Upper lobe of left lung (tissue), 6 donors: ENCODE data around the gene GNAO1. TPM values are rescaled to one million over a fixed set of nuclear protein-coding genes. Genes with fewer than 3 reads are reported as not detected.

Experiments used
- ATAC-seq, 2 donors: fragments of 200-7000 bp; cut with Tn5 transposase; one replicate each; pipeline ENCODE4 v1.9.1; 2022; ENCODE audit warnings: mild to moderate bottlenecking in 2 of 2, moderate library complexity in 2 of 2; ENCODE audit not compliant: low FRiP score in 2 of 2
- DNase-seq, 2 donors: peaks; one replicate each; pipeline ENCODE4 v3.0.0-alpha.2; 2019 to 2020
- H3K27ac ChIP-seq, 4 donors: fragments of 200-600 bp; sonication (generic); one replicate each; pipeline ENCODE4 v1.5.1; 2016 to 2019
- H3K27me3 ChIP-seq, 4 donors: fragments of 200-600 bp; sonication (generic); one replicate each; pipeline ENCODE4 v1.5.1; 2017 to 2019
- H3K36me3 ChIP-seq, 4 donors: fragments of 200-600 bp; sonication (generic); one replicate each; pipeline ENCODE4 v1.5.1; 2016 to 2019
- H3K4me1 ChIP-seq, 4 donors: fragments of 200-600 bp; sonication (generic); one replicate each; pipeline ENCODE4 v1.5.1; 2018 to 2019
- H3K4me3 ChIP-seq, 4 donors: fragments of 200-600 bp; sonication (generic); one replicate each; pipeline ENCODE4 v1.5.1; 2017 to 2019; ENCODE audit warnings: mild to moderate bottlenecking in 2 of 4, moderate library complexity in 1 of 4
- H3K9me3 ChIP-seq, 4 donors: fragments of 200-600 bp; sonication (generic); one replicate each; pipeline ENCODE4 v1.5.1; 2018 to 2019
- EP300 ChIP-seq, 4 donors: sonication (generic); formaldehyde crosslinking; IDR thresholded peaks; one replicate each; pipeline ENCODE4 v1.5.1; 2017; ENCODE audit warnings: antibody characterized with exemption in 4 of 4, control low read depth in 2 of 4
- POLR2A ChIP-seq, 4 donors: fragments of 450-650 bp; IDR thresholded peaks; one replicate each; pipeline ENCODE4 v1.5.1; 2016 to 2017; ENCODE audit warnings: antibody characterized with exemption in 4 of 4, mild to moderate bottlenecking in 2 of 4
- POLR2AphosphoS5 ChIP-seq, 2 donors: sonication (generic); formaldehyde crosslinking; IDR thresholded peaks; one replicate each; pipeline ENCODE4 v1.5.1; 2017; ENCODE audit warnings: antibody characterized with exemption in 2 of 2
- WGBS, 2 donors: methylation state at CpG; one replicate each; pipeline ENCODE4 v1.1.5; 2017 to 2018; 5-methylcytosine and 5-hydroxymethylcytosine counted together
- total RNA-seq, 6 donors: library from RNA; depleted of rRNA in 4 of 6; stranded (reverse); fragments of >200 nt in 4 of 6; gene quantifications; one replicate each; pipeline versions ENCODE4 v1.1.0 to v1.2.1, GENCODE V29; 2016 to 2021
- TF ChIP-seq, protein P1 (sequence below), 6 experiments: fragments of 450-650 bp in 4 of 6; fragments of 200-600 bp in 2 of 6; sonication (generic) in 2 of 6; IDR thresholded peaks; one replicate each; pipeline ENCODE4 v1.5.1; 2016 to 2019; ENCODE audit warnings: antibody characterized with exemption in 6 of 6
- donor health status: DM: no; HTN: no; CAD: no; lungs with moderate emphysema.
- donor health status: DM: no; HTN: yes; CAD: no; lungs with severe emphysema.

The GNAO1 gene
- total RNA-seq, 6 donors from 2014 or later: 0.46 to 2.7 (median 0.79) TPM; not detected in 1

DNA sequence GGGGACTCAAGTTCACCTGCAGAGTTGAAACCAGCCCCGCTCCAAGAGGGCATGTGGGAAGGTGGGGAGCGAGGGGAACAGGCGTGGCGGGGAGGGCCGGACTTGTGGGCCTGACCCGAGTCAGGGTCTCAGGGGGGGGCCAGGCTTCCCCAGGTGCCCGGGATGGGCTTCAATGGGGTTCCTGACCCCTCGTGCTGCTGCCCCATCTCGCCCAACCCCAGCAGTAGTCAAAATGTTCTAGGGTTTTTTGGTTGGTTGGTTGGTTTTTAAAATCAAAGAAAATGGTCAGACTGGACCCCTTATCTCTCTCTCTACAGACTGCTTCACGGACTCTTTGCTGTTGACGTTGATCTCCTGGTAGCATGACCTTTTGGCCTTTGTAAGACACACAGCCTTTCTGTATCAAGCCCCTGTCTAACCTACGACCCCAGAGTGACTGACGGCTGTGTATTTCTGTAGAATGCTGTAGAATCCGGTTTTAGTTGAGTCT lies 164.5 kb downstream of the GNAO1 start:
- no peaks in the 10 kb centered on the region for H3K27me3 ChIP-seq
- H3K36me3 ChIP-seq: peaks cover 0 to 7% (median 4%) of the 10 kb centered on the region in 4 donors
- WGBS, 2 donors: 74 to 76% methylated on average over 13 of the region's 14 CpGs
- peak overlapping the region in 2 of 4 donors; percentile 48 to 53 for H3K4me3 ChIP-seq
- DNase-seq (peak in 1 of 2 donors; percentile 61), ATAC-seq (no peak)
- no peak overlapping the region for H3K27ac ChIP-seq
- H3K4me1 ChIP-seq: peaks cover 5 to 13% (median 7%) of the 10 kb centered on the region in 4 donors
- TF ChIP-seq EP300 (IDR thresholded peaks at IDR 0.05): no peak
- TF ChIP-seq, protein P1, sequence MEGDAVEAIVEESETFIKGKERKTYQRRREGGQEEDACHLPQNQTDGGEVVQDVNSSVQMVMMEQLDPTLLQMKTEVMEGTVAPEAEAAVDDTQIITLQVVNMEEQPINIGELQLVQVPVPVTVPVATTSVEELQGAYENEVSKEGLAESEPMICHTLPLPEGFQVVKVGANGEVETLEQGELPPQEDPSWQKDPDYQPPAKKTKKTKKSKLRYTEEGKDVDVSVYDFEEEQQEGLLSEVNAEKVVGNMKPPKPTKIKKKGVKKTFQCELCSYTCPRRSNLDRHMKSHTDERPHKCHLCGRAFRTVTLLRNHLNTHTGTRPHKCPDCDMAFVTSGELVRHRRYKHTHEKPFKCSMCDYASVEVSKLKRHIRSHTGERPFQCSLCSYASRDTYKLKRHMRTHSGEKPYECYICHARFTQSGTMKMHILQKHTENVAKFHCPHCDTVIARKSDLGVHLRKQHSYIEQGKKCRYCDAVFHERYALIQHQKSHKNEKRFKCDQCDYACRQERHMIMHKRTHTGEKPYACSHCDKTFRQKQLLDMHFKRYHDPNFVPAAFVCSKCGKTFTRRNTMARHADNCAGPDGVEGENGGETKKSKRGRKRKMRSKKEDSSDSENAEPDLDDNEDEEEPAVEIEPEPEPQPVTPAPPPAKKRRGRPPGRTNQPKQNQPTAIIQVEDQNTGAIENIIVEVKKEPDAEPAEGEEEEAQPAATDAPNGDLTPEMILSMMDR (IDR thresholded peaks at IDR 0.05): no peak
- no peak for TF ChIP-seq POLR2A (IDR thresholded peaks at IDR 0.05)
- H3K9me3 ChIP-seq: no peaks in the 10 kb centered on the region

DNA sequence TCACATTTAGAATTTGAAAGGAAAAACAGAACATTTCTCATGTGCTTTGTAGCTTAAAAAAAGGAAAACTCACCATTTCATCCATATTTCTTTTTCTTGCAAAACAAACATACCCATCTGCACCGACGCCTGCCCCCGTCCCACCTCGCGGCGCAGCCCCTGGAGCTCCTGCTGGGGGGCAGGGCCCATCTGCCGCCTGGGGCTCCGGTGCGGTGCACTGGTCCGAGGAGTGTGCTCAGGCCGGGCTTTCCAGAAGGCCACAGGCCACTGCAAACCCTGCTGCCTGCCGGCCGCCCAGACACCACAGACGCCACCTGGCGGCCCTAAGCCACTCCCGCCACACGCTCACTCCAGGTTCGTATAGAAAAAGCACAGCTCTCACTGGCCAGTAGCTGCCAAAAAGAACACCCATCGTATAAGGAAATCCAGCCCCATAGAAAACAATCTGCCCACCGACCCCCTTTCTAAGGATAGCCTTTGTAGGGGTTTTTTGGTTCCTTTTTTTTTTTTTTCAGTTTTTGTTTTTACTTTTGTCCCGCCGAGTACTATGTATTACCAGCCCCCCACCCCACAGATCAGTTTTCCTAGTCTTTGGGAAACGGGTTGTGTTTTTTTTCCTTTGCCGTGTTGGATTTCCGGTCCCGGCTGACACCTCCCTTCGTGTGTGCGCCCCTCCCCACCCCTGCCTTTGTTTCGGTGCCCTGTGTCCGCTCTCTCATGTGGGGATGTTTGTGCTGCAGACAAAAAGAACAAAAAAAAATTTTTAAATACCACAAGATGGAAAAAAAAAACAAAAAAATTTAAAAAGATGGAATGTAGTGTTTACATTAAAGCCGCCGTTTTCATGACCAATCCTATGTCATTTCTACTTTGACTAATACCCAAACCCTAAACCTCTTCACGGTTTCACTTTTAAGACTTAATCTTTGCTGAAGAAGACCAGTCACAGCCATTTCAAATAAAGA lies 165.3 kb downstream of the GNAO1 start:
- ATAC-seq (peak; percentile 93 to 96), DNase-seq (peak; percentile 87 to 91)
- Histone ChIP-seq H3K27ac (peak overlapping the region in 2 of 4 donors; percentile 14 to 62), H3K9me3 (no peaks in the 10 kb centered on the region), H3K27me3 (no peaks in the 10 kb centered on the region), H3K4me3 (peak overlapping the region; percentile 25 to 53 (median 38)), H3K36me3 (peaks cover 0 to 10% (median 6%) of the 10 kb centered on the region in 4 donors), H3K4me1 (peaks cover 5 to 13% (median 7%) of the 10 kb centered on the region in 4 donors)
- 3 to 4% methylated on average over 32 to 33 of the region's 33 CpGs for WGBS, 2 donors
- TF ChIP-seq, protein P1 (IDR thresholded peaks at IDR 0.05): peak; percentile 62 to 84 (median 75)
- no peak for TF ChIP-seq POLR2AphosphoS5 (IDR thresholded peaks at IDR 0.05)

DNA sequence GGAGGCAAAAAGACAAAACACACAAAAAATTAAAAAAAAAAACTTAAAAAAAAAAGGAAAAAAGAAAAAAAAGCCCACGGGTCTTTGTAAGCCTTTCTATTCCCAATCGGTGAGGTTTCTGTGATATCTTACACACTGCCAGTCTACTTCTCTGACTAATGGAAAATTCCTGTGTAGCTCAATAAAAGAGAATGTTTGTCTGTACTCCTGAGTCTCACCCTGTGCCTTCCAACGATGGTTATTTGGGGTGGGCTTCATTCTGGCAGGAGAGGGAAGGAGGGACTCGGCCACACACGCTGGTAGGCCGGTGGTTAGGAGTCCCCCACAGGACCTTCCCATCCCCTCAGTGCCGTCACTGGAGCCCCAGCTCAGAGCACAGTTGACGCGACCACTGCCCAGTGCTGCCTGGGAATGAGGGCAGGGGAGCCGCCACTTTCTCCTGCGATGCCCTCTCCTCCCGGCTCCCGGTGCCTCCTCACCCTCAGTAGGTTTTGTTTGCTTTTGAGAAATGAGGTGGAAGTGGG lies 166.0 kb downstream of the GNAO1 start:
- peak; percentile 49 to 50 for ATAC-seq
- Histone ChIP-seq H3K9me3 (no peaks in the 10 kb centered on the region), H3K4me1 (peaks cover 5 to 13% (median 7%) of the 10 kb centered on the region in 4 donors), H3K4me3 (peak overlapping the region in 3 of 4 donors; percentile 28 to 53 (median 48)), H3K27me3 (no peaks in the 10 kb centered on the region), H3K36me3 (peaks cover 0 to 18% (median 11%) of the 10 kb centered on the region in 4 donors), H3K27ac (peak overlapping the region in 2 of 4 donors; percentile 14 to 62)
- peak; percentile 20 to 37 for DNase-seq
- TF ChIP-seq EP300 (IDR thresholded peaks at IDR 0.05) (no peak), POLR2AphosphoS5 (IDR thresholded peaks at IDR 0.05) (no peak), POLR2A (IDR thresholded peaks at IDR 0.05) (no peak)
- TF ChIP-seq, protein P1 (IDR thresholded peaks at IDR 0.05): no peak
- WGBS, 2 donors: 59% methylated on average over 13 of the region's 13 CpGs

DNA sequence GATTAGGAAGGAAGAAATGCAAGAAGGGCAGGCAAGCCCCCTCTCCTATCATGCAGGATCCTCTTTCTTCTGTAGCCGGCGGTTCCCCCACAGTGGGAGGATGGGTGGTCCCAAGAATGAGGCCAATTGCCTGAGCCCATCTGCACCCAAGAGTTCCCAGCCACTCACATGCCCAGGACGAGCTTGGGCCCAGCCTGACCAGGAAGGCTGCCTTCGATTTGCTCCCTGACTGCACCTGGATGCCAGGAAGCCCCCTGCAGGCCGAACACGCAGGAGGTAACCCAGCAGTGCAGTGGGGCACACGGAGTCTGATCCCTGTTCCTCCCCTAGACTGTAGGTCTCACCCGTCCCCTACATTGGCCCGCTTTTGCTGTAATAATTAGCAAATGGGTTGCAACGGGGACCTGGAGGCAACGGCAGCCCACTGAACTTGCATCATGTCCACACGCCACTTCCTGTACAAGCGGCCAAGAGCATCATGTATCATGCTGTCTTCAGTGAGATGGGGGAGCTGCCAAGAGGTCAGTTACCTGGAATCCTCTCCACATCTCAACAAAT lies 166.6 kb downstream of the GNAO1 start:
- 66 to 93% methylated on average over 3 to 13 of the region's 13 CpGs for WGBS, 2 donors
- no peak for ATAC-seq
- H3K27ac ChIP-seq: peak overlapping the region in 1 of 4 donors; percentile 14

More for the DNA sequence above, 166.6 kb downstream of the GNAO1 start:
- Histone ChIP-seq H3K9me3 (no peaks in the 10 kb centered on the region), H3K4me3 (no peak overlapping the region), H3K36me3 (peaks cover 0 to 23% (median 15%) of the 10 kb centered on the region in 4 donors), H3K4me1 (peaks cover 5 to 13% (median 7%) of the 10 kb centered on the region in 4 donors), H3K27me3 (no peaks in the 10 kb centered on the region)
- TF ChIP-seq EP300 (IDR thresholded peaks at IDR 0.05): no peak
- TF ChIP-seq POLR2A (IDR thresholded peaks at IDR 0.05): no peak
- TF ChIP-seq, protein P1 (IDR thresholded peaks at IDR 0.05): peak in 1 of 6 experiments; percentile 4
- no peak for TF ChIP-seq POLR2AphosphoS5 (IDR thresholded peaks at IDR 0.05)
- peak in 1 of 2 donors; percentile 19 for DNase-seq
